Measurements from ENCODE around the gene PRKAR1B.
"Not testable (repeated sequence)": the region's sequence is repeated elsewhere in the genome, so short reads cannot be mapped to it uniquely, and the experiment has no call there.

PRKAR1B gene

DNA sequence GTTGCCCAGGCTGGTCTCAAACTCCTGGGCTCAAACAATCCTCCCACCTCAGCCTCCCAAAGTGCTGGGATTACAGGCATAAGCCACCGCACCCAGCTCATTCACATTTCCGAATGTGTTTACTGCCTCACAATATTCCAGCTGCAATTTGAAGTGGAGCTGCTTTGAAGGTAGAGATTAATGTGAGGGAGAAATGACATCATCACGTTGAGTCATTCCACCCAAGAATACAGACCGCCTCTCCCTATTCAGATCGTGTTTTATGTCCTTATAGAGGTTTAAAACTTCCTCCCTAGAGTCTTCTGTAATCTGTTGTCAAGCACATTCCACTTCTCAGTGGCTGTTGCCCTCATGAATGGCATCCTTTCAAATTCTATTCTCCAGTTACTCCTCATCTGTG is 107.0 kb downstream of the PRKAR1B start:
- H3K27me3 Mint-ChIP-seq = no peaks in the 10 kb centered on the region
- H3K4me1 Mint-ChIP-seq = peaks cover 47% of the 10 kb centered on the region
- peak overlapping the region; percentile 96 for H3K27ac Mint-ChIP-seq
- no peak for DNase-seq
- peaks cover 26% of the 10 kb centered on the region for H3K9me3 Mint-ChIP-seq
- peak overlapping the region; percentile 54 for H3K4me3 Mint-ChIP-seq
- ATAC-seq = peak; percentile 57
- H3K36me3 Mint-ChIP-seq (ENCODE audit: low read depth) = peaks cover 56% of the 10 kb centered on the region

GRCh38 chr7:619368-619840 is 107.7 kb downstream of the PRKAR1B start:
- H3K27ac Mint-ChIP-seq = peak overlapping the region; percentile 96
- no peak for DNase-seq
- ATAC-seq = no peak
- H3K27me3 Mint-ChIP-seq = no peaks in the 10 kb centered on the region
- peaks cover 20% of the 10 kb centered on the region for H3K9me3 Mint-ChIP-seq
- H3K4me3 Mint-ChIP-seq = peak overlapping the region; percentile 65
- H3K4me1 Mint-ChIP-seq = peaks cover 54% of the 10 kb centered on the region
- peaks cover 50% of the 10 kb centered on the region for H3K36me3 Mint-ChIP-seq (ENCODE audit: low read depth)

DNA sequence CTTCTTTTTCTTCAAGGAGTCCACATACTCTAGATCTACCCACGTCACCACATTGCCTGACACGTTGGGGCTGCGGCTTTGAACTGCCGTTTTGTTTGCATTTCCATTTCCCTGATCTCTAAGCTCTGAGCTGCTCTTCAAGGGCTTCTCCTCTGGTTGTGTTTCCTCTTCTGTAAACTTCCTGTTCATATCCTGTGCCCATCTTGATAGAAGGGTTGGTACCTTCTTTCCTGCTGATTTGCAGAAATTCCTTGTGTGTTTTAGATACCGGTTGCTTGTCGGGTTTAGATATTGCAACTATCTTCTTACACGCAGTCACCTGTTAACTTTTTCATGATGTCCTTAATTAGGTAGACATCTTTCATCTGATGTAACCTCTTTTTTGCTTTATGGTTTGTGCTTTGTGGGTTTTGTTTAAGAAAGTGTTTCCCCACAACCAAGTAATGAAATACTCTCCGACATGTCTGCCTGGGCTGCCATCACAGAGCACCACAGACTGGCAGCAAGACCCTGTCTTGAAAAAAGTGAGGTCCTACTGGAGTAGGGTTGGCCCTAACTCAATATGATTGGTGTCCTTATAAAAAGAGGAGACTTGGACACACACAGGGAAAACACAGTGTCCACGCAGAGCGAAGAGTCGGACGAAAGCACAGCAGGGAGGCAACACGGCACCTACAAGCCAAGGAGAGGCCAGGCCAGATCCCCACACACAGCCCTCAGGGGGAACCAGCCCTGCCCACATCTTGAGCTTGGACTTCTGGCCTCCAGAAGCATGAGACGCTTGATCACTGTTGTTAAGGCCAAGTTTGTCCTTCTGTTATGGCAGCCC is 108.3 kb downstream of the PRKAR1B start:
- peak; percentile 58 for DNase-seq
- Mint-ChIP-seq H3K9me3 (peaks cover 19% of the 10 kb centered on the region), H3K4me1 (peaks cover 60% of the 10 kb centered on the region), H3K27me3 (no peaks in the 10 kb centered on the region), H3K36me3 (ENCODE audit: low read depth) (peaks cover 47% of the 10 kb centered on the region), H3K4me3 (peak overlapping the region; percentile 83), H3K27ac (peak overlapping the region; percentile 96)
- peak; percentile 74 for ATAC-seq

- ATAC-seq (peak; percentile 51), DNase-seq (peak; percentile 52)
- H3K27me3 Mint-ChIP-seq = no peaks in the 10 kb centered on the region
- H3K9me3 Mint-ChIP-seq = peaks cover 19% of the 10 kb centered on the region
- peak overlapping the region; percentile 83 for H3K4me3 Mint-ChIP-seq
- H3K36me3 Mint-ChIP-seq (ENCODE audit: low read depth) = peaks cover 40% of the 10 kb centered on the region
- peak overlapping the region; percentile 96 for H3K27ac Mint-ChIP-seq
- peaks cover 68% of the 10 kb centered on the region for H3K4me1 Mint-ChIP-seq
Observed at GRCh38 chr7:617614-618538, 109.2 kb downstream of the PRKAR1B start.

DNA sequence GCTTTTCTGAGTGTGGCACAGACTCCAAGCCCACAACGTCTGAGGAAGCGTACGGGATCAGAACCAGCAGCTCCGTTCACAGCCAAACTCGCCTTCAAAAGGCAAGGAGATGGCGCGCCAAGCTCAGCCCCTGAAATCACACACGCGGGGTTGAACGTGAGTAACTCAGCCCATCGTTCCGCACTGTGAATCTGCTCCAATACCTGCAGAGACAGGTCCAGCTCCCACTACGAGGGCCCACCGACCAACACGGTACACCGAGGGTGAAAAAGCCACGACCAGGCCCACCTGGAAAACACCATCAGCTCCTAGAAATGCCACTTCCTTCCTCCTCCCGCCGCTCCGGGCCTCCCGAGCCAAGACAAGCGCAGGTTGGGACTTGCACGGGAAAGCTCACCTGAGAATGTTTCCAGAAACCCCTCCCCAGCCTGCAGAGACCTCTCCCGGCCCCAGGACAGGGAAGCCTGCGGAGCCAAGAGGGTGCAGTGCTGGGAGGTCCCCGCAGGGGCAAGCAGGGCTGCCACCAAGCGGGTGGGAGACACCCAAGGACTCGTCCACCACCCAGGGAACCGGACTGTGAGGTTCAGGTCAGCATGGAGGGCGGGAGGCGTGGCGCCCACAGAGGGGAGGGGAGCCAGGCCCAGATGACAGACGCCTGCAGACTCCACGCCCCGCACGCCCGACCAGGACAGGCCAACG is 113.5 kb downstream of the PRKAR1B start:
- Mint-ChIP-seq H3K27me3 (no peaks in the 10 kb centered on the region), H3K9me3 (peaks cover 10% of the 10 kb centered on the region), H3K36me3 (ENCODE audit: low read depth) (peaks cover 33% of the 10 kb centered on the region), H3K4me1 (peaks cover 81% of the 10 kb centered on the region), H3K27ac (peak overlapping the region; percentile 96), H3K4me3 (peak overlapping the region; percentile 83)
- no peak for DNase-seq
- ATAC-seq = no peak

DNA sequence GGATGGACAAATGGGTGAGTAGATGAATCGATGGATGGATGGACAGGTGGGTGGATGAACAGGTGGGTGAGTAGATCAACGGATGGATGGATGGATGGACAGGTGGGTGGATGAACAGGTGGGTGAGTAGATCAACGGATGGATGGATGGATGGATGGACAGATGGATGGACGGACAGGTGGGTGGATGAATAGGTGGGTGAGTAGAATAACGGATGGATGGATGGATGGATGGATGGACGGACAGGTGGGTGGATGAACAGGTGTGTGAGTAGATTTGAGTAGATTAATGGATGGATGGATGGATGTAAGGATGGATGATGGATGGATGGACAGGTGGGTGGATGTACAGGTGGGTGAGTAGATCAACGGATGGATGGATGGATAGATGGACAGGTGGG is 115.2 kb downstream of the PRKAR1B start:
- Mint-ChIP-seq H3K36me3 (ENCODE audit: low read depth) (peaks cover 43% of the 10 kb centered on the region), H3K4me1 (peaks cover 81% of the 10 kb centered on the region), H3K4me3 (peak overlapping the region; percentile 80)
- not testable (repeated sequence) for H3K9me3 Mint-ChIP-seq, H3K27me3 Mint-ChIP-seq, H3K27ac Mint-ChIP-seq, DNase-seq, ATAC-seq

DNA sequence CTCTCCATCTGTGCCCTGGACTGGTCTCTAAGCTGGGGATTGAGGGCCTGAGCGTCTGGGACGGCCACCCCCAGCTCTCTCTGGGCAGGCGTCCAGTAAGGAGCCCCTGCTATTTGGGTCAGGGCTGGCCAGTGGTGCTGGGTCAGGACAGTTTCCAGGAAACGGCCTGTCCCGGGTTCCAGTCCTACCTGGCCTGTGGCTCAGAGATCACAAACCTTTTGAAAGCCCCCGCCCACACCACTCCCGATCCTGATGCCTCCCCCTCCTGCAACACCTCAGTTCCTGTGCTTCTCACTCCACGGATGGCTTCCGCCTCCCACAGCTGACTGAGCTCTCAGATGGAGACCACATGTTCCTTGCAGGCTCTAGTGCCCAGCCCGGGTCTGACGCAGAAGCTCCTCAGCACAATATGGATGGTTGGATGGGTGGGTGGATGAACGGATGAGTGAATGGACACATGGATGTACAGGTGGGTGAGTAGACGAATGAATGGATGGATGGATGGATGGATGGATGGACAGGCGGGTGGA is 115.7 kb downstream of the PRKAR1B start:
- H3K4me3 Mint-ChIP-seq = peak overlapping the region; percentile 80
- peaks cover 45% of the 10 kb centered on the region for H3K36me3 Mint-ChIP-seq (ENCODE audit: low read depth)
- H3K27me3 Mint-ChIP-seq = no peaks in the 10 kb centered on the region
- no peak for DNase-seq
- no peak for ATAC-seq
- peaks cover 78% of the 10 kb centered on the region for H3K4me1 Mint-ChIP-seq
- H3K27ac Mint-ChIP-seq = peak overlapping the region; percentile 88
- H3K9me3 Mint-ChIP-seq = peaks cover 10% of the 10 kb centered on the region

- H3K36me3 Mint-ChIP-seq (ENCODE audit: low read depth) = peaks cover 51% of the 10 kb centered on the region
- H3K27me3 Mint-ChIP-seq = no peaks in the 10 kb centered on the region
- peaks cover 10% of the 10 kb centered on the region for H3K9me3 Mint-ChIP-seq
- ATAC-seq (peak; percentile 39), DNase-seq (peak; percentile 39)
- peak overlapping the region; percentile 80 for H3K4me3 Mint-ChIP-seq
- H3K4me1 Mint-ChIP-seq = peaks cover 81% of the 10 kb centered on the region
- peak overlapping the region; percentile 88 for H3K27ac Mint-ChIP-seq
Observed at GRCh38 chr7:610531-611280, 116.4 kb downstream of the PRKAR1B start.

DNA sequence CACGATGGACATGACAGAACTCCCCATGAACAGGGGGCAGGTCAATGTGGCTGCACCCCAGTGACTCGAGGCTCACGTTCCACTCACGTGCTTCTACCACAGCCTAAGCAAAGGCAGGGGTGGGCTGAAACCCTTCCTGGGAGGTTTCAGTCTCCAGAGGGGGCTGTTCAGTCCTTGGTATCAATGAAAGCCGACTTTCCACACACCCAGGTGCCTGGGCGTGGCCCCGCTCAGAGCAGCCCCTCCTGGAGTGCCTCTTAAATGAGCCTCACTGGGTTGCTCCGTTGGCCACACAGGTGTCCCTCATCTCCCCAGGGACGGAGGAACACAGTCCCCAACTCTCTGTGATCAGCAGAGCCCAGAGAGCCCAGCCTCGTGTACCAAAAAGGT is 116.9 kb downstream of the PRKAR1B start:
- peaks cover 10% of the 10 kb centered on the region for H3K9me3 Mint-ChIP-seq
- DNase-seq (no peak), ATAC-seq (peak; percentile 27)
- peak overlapping the region; percentile 88 for H3K27ac Mint-ChIP-seq
- no peaks in the 10 kb centered on the region for H3K27me3 Mint-ChIP-seq
- peaks cover 84% of the 10 kb centered on the region for H3K4me1 Mint-ChIP-seq
- peaks cover 57% of the 10 kb centered on the region for H3K36me3 Mint-ChIP-seq (ENCODE audit: low read depth)
- H3K4me3 Mint-ChIP-seq = peak overlapping the region; percentile 80

DNA sequence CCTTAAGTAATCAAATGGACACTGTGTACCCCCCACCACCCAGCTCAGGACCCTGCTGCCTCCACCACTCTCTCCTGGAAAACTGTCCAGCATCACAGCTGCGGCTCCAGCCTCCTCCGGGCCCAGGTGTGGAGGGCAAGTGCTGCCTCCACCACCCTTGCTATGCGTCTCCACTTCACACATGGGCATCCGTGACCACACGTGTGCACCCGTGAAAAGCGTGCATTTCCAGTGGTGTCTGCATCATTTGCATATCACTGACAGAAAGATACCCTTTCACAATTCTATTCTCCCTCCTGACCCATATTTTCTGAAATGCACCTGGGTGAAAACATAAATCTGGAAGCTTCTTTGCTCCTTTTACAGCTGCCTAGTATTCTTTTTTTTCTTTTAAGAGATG is 117.7 kb downstream of the PRKAR1B start:
- H3K4me3 Mint-ChIP-seq = peak overlapping the region; percentile 80
- peaks cover 65% of the 10 kb centered on the region for H3K36me3 Mint-ChIP-seq (ENCODE audit: low read depth)

DNA sequence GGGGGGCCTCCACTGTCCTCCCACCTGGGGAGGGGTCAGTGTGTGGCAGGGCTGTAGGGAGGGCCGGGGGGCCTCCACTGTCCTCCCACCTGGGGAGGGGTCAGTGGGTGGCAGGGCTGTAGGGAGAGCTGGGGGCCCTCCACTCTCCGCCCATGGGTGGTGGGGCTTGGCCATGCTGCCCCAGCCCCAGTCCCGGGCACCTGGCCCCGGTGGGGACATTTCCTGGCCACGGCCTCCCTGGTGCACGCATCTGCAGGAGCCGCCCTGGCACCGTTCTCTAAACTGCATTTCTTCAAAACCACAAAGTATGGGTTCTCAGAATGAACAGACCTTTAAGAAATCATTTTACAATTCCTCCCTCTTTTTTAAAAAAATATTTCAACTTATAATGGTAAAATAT is 118.1 kb downstream of the PRKAR1B start:
- ATAC-seq (no peak), DNase-seq (no peak)
- Mint-ChIP-seq H3K27me3 (no peaks in the 10 kb centered on the region), H3K4me1 (peaks cover 85% of the 10 kb centered on the region), H3K36me3 (ENCODE audit: low read depth) (peaks cover 68% of the 10 kb centered on the region), H3K27ac (peak overlapping the region; percentile 88), H3K4me3 (peak overlapping the region; percentile 80), H3K9me3 (peaks cover 10% of the 10 kb centered on the region)

More for the DNA sequence above, 117.7 kb downstream of the PRKAR1B start:
- peaks cover 10% of the 10 kb centered on the region for H3K9me3 Mint-ChIP-seq
- H3K27ac Mint-ChIP-seq = peak overlapping the region; percentile 88
- ATAC-seq = no peak
- no peaks in the 10 kb centered on the region for H3K27me3 Mint-ChIP-seq
- peaks cover 85% of the 10 kb centered on the region for H3K4me1 Mint-ChIP-seq
- no peak for DNase-seq

GRCh38 chr7:608361-608760 is 118.7 kb downstream of the PRKAR1B start:
- DNase-seq = no peak
- Mint-ChIP-seq H3K9me3 (peaks cover 10% of the 10 kb centered on the region), H3K4me1 (peaks cover 85% of the 10 kb centered on the region), H3K27me3 (no peaks in the 10 kb centered on the region), H3K4me3 (peak overlapping the region; percentile 82), H3K36me3 (ENCODE audit: low read depth) (peaks cover 68% of the 10 kb centered on the region), H3K27ac (peak overlapping the region; percentile 91)
- ATAC-seq = no peak

DNA sequence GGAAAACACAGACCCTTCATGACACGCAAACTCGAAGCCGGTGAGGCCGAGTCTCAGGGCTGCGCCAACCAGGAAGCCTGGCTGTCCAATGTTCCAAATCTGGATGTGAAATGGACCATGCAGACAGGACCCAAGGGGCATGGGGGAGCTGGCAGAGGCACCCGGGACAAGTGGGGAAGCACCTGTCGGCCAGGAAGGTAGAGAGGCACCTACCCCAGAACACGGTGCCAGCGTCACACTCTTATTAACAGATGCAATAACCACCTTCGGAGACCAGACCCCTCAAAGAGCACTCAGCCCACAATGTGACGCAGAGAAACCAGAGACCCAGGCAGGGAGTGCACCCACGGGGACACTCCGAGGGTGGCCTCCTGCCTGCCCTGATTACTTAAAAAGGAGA is 119.1 kb downstream of the PRKAR1B start:
- Mint-ChIP-seq H3K36me3 (ENCODE audit: low read depth) (peaks cover 70% of the 10 kb centered on the region), H3K9me3 (peaks cover 10% of the 10 kb centered on the region), H3K4me3 (peak overlapping the region; percentile 82), H3K27me3 (no peaks in the 10 kb centered on the region), H3K4me1 (peaks cover 86% of the 10 kb centered on the region), H3K27ac (peak overlapping the region; percentile 91)
- ATAC-seq (peak; percentile 37), DNase-seq (peak; percentile 64)
